Measurements from ENCODE around the gene NAT8L. TPM values are rescaled to one million over a fixed set of nuclear protein-coding genes. Genes with fewer than 3 reads are reported as not detected.

Gene NAT8L
- total RNA-seq, 4 donors from 2014 or later, result under 0.01 to 0.45 (median 0.20) TPM

DNA sequence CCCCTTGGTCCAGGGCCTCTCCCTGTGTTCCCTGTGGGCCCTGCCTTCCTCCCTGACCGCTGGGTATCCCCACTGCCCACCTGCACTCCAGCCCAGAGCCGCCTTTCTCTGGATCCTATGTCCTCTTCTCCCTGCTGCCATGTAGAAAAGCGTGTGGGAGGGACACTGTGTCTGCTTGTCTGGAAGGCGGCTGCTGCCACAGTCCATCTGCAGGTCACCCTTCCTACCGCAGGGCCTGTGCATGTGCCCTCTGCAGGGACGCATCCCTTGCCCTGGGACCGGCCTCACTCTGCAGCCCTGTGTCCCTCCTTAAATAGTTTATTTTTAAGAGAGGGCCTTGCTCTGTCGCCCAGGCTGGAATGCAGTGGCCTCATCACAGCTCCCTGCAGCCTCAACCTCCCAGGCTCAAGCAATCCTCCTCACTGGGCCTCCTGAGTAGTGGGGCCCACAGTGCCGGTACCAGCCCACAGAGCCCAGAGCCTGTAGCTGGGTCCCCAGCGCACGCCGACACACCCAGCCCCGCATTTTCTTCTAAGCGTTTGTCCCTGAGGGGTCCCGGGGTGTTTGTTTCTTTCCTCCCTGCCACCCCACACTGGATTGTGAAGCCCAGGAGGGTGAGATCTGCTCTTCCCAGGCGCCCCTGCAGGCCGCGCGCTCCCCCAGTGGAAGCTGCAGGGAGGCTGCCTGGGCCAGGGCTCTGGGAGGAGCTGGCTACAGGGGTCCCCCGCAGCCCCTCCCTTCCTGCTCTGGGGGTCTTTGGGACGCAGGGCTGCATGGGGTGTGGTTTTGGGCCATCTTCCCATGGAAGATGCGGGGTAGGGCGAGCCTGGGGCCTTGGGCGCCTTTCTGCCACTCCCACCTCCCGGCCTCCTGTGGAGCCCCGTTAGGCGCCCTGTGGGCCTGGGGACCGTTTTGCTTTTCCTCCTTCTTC lies 12.8 kb upstream of the NAT8L start:
- TF ChIP-seq EP300 (IDR thresholded peaks at IDR 0.05) (no peak), CTCF (IDR thresholded peaks at IDR 0.05) (no peak), POLR2AphosphoS5 (IDR thresholded peaks at IDR 0.05) (no peak), POLR2A (IDR thresholded peaks at IDR 0.05; ENCODE audit: low read depth) (no peak)
- peaks cover under 1 to 86% (median 15%) of the 10 kb centered on the region in 4 donors for H3K27me3 ChIP-seq
- WGBS, result 77% methylated on average over 15 of the region's 28 CpGs

DNA sequence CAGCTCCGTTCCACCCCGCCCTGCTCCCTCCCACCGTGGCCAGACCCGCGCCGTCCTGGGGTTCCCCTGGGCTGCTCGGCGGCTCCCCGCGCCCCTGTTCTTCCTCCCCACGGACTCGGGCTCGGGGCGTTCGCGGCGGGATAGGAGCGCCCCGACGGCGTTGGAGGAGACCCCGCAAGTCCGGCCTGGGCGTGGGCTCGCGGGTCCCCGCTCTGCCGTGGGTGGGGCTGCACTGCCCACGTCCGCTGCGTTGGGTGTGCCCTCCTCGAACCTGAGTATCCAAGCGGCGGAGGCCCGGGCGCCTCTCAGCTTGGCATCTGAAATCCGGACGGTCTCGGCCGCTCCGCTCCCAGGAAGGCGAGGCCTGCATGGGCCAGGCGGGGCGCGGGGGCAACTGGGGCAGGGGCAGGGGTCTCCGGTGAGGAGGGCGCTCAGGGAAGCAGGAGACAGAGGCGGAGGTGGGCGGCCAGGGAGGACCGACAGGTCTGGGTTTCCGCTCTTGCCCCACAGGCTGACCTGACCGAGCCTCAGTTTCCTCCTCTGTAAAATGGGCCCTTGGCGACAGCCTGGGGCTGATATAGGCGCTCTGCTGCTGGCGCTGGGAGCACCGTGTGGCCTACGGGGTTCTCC lies 12.0 kb upstream of the NAT8L start:
- H3K36me3 ChIP-seq, result no peaks in the 10 kb centered on the region
- no peak for DNase-seq (ENCODE audit: extremely low spot score)
- TF ChIP-seq EP300 (IDR thresholded peaks at IDR 0.05) (no peak), CTCF (IDR thresholded peaks at IDR 0.05) (no peak), POLR2A (IDR thresholded peaks at IDR 0.05; ENCODE audit: low read depth) (no peak), POLR2AphosphoS5 (IDR thresholded peaks at IDR 0.05) (no peak)
- H3K4me1 ChIP-seq, result peaks cover 0 to 14% (median 9%) of the 10 kb centered on the region in 4 donors
- H3K27ac ChIP-seq (replicated peaks in 1 of 4), result no peak overlapping the region
- 84% methylated on average over 7 of the region's 57 CpGs for WGBS
- intact Hi-C loops (cut with DNase I), result no loop called here
- H3K4me3 ChIP-seq, result no peak overlapping the region
- no peaks in the 10 kb centered on the region for H3K9me3 ChIP-seq
- peaks cover 0 to 86% (median 11%) of the 10 kb centered on the region in 4 donors for H3K27me3 ChIP-seq

More for the DNA sequence above, 12.8 kb upstream of the NAT8L start:
- H3K4me3 ChIP-seq, result no peak overlapping the region
- intact Hi-C loops (cut with DNase I), result no loop called here
- peaks cover 4 to 23% (median 18%) of the 10 kb centered on the region in 4 donors for H3K4me1 ChIP-seq
- no peaks in the 10 kb centered on the region for H3K36me3 ChIP-seq
- H3K27ac ChIP-seq (replicated peaks in 1 of 4), result no peak overlapping the region
- H3K9me3 ChIP-seq, result no peaks in the 10 kb centered on the region
- DNase-seq (ENCODE audit: extremely low spot score), result no peak

- Histone ChIP-seq H3K27ac (replicated peaks in 1 of 4) (no peak overlapping the region), H3K27me3 (peaks cover 0 to 85% (median 7%) of the 10 kb centered on the region in 4 donors), H3K9me3 (no peaks in the 10 kb centered on the region), H3K36me3 (no peaks in the 10 kb centered on the region), H3K4me3 (no peak overlapping the region), H3K4me1 (peaks cover 0 to 7% (median 2%) of the 10 kb centered on the region in 4 donors)
- TF ChIP-seq POLR2AphosphoS5 (IDR thresholded peaks at IDR 0.05) (no peak), CTCF (IDR thresholded peaks at IDR 0.05) (no peak), POLR2A (IDR thresholded peaks at IDR 0.05; ENCODE audit: low read depth) (no peak), EP300 (IDR thresholded peaks at IDR 0.05) (no peak)
- 83% methylated on average over 19 of the region's 25 CpGs for WGBS
- no peak for DNase-seq (ENCODE audit: extremely low spot score)
- intact Hi-C loops (cut with DNase I), result no loop called here
Measured at GRCh38 chr4:2047781-2048581, 11.1 kb upstream of the NAT8L start.

DNA sequence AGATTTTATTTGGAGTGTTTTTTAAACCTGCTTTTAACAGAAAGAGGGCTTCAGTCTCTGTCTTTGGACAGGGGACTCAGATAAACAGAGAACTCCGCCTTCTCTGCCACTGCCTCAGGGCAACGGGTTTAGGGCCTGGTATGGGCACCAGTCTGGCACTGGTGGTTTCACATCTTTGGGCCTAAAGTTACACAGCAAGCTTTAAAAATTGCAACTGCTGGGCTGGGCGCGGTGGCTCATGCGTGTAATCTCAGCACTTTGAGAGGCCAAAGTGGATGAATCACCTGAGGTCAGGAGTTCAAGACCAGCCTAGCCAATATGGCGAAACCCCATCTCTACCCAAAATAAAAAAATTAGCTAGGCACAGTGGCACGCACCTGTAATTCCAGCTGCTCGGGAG lies 10.3 kb upstream of the NAT8L start:
- Histone ChIP-seq H3K4me3 (no peak overlapping the region), H3K9me3 (no peaks in the 10 kb centered on the region), H3K27ac (replicated peaks in 1 of 4) (no peak overlapping the region), H3K36me3 (no peaks in the 10 kb centered on the region), H3K4me1 (peaks cover 0 to 7% (median 2%) of the 10 kb centered on the region in 4 donors), H3K27me3 (peaks cover 0 to 84% (median 8%) of the 10 kb centered on the region in 4 donors)
- TF ChIP-seq EP300 (IDR thresholded peaks at IDR 0.05) (no peak), POLR2AphosphoS5 (IDR thresholded peaks at IDR 0.05) (no peak), CTCF (IDR thresholded peaks at IDR 0.05) (no peak), POLR2A (IDR thresholded peaks at IDR 0.05; ENCODE audit: low read depth) (no peak)
- 95% methylated on average over 6 of the region's 8 CpGs for WGBS
- no peak for DNase-seq (ENCODE audit: extremely low spot score)
- intact Hi-C loops (cut with DNase I), result no loop called here

All from esophagus muscularis mucosa (tissue), 4 donors.